Loucy (cell line): ENCODE measurements around the gene HPSE2.

ENCODE experiments used
- H2AFZ ChIP-seq: fragments of 200-600 bp; sonication (generic); 2 replicates; pipeline ENCODE4 v1.6.0; 2016; ENCODE audit warnings: antibody characterized with exemption, mild to moderate bottlenecking, low read length, moderate library complexity
- H3F3A ChIP-seq: fragments of 200-600 bp; 2 replicates; pipeline ENCODE4 v1.6.0; 2016; ENCODE audit warnings: antibody characterized with exemption, low read depth, mild to moderate bottlenecking
- H3K27me3 ChIP-seq: fragments of 200-600 bp; sonication (generic); 2 replicates; pipeline ENCODE4 v1.6.1; 2014; ENCODE audit warnings: low read length, mild to moderate bottlenecking; ENCODE audit not compliant: insufficient read depth, poor library complexity, severe bottlenecking
- H3K36me3 ChIP-seq: fragments of 200-600 bp; sonication (generic); 2 replicates; pipeline ENCODE4 v1.6.1; 2016; ENCODE audit warnings: low read length; ENCODE audit not compliant: insufficient read depth
- H3K4me1 ChIP-seq: fragments of 200-600 bp; sonication (generic); 2 replicates; pipeline ENCODE4 v1.5.1; 2014; ENCODE audit warnings: low read length, mild to moderate bottlenecking; ENCODE audit not compliant: insufficient read depth, poor library complexity, severe bottlenecking
- H3K4me2 ChIP-seq: fragments of 200-600 bp; sonication (generic); 2 replicates; pipeline ENCODE4 v1.6.0; 2014; ENCODE audit warnings: antibody characterized with exemption, low read length, low read depth, mild to moderate bottlenecking; ENCODE audit not compliant: poor library complexity, severe bottlenecking
- H3K4me3 ChIP-seq: fragments of 200-600 bp; sonication (generic); 2 replicates; pipeline ENCODE4 v1.5.1; 2014; ENCODE audit warnings: low read length, mild to moderate bottlenecking, mixed read lengths; ENCODE audit not compliant: poor library complexity, severe bottlenecking
- H3K79me2 ChIP-seq: fragments of 200-600 bp; sonication (generic); 2 replicates; pipeline ENCODE4 v1.6.1; 2014; ENCODE audit warnings: low read length; ENCODE audit not compliant: insufficient read depth
- H3K9ac ChIP-seq: fragments of 200-600 bp; sonication (generic); 2 replicates; pipeline ENCODE4 v1.6.0; 2014; ENCODE audit warnings: mild to moderate bottlenecking, low read depth, low read length, moderate library complexity; ENCODE audit not compliant: poor library complexity, severe bottlenecking
- H3K9me2 ChIP-seq: fragments of 200-600 bp; sonication (generic); replicated peaks from 2 replicates; pipeline ENCODE4 v1.6.1; 2016; ENCODE audit warnings: low read depth, low read length, mixed read lengths
- H3K9me3 ChIP-seq: fragments of 200-600 bp; sonication (generic); 2 replicates; pipeline ENCODE4 v1.6.1; 2014; ENCODE audit warnings: mild to moderate bottlenecking, antibody characterized with exemption, low read length, low read depth; ENCODE audit not compliant: insufficient read depth
- H4K20me1 ChIP-seq: fragments of 200-600 bp; sonication (generic); 2 replicates; pipeline ENCODE4 v1.6.0; 2014; ENCODE audit warnings: antibody characterized with exemption, low read length, mild to moderate bottlenecking; ENCODE audit not compliant: insufficient read depth, poor library complexity, severe bottlenecking
- CTCF ChIP-seq: fragments of 200-600 bp; sonication (generic); conservative IDR thresholded peaks from 2 replicates; pipeline ENCODE4 v1.5.1; 2014; ENCODE audit warnings: mild to moderate bottlenecking, antibody characterized with exemption, low read length
- EZH2phosphoT487 ChIP-seq: fragments of 200-600 bp; IDR thresholded peaks from 2 replicates; pipeline ENCODE4 v1.6.1; 2018; ENCODE audit warnings: antibody characterized with exemption, mild to moderate bottlenecking, moderate library complexity, borderline replicate concordance

The HPSE2 gene

GRCh38 chr10:98483658-98484057 lies 752.0 kb downstream of the HPSE2 start:
- Histone ChIP-seq H3K79me2 (no peaks in the 10 kb centered on the region), H3K9me3 (no peaks in the 10 kb centered on the region), H4K20me1 (no peaks in the 10 kb centered on the region), H3K36me3 (no peaks in the 10 kb centered on the region), H2AFZ (no peak overlapping the region), H3F3A (peaks cover 6% of the 10 kb centered on the region; the same call in 1 of the 2 replicates), H3K9ac (no peak overlapping the region), H3K27me3 (no peaks in the 10 kb centered on the region), H3K4me3 (no peak overlapping the region), H3K9me2 (no peaks in the 10 kb centered on the region), H3K4me2 (no peak overlapping the region), H3K4me1 (peaks cover 58% of the 10 kb centered on the region)
- TF ChIP-seq CTCF (no peak), EZH2phosphoT487 (no peak)

- peak overlapping the region; percentile 9 for H3K4me3 ChIP-seq
- no peak for TF ChIP-seq EZH2phosphoT487
- no peak for TF ChIP-seq CTCF
These were observed 753.6 kb downstream of the HPSE2 start for GRCh38 chr10:98482096-98482495.

GRCh38 chr10:98481404-98481945 lies 754.2 kb downstream of the HPSE2 start:
- H3K9me3 ChIP-seq: no peaks in the 10 kb centered on the region
- H3K9me2 ChIP-seq: no peaks in the 10 kb centered on the region
- no peak overlapping the region for H3K4me3 ChIP-seq
- H2AFZ ChIP-seq: 0 out of 2 replicates have a peak overlapping the region, but pooled peaks have one; percentile 0
- no peaks in the 10 kb centered on the region for H3K79me2 ChIP-seq
- H3K27me3 ChIP-seq: no peaks in the 10 kb centered on the region
- no peak for TF ChIP-seq CTCF
- no peak for TF ChIP-seq EZH2phosphoT487
- no peaks in the 10 kb centered on the region for H4K20me1 ChIP-seq
- no peaks in the 10 kb centered on the region for H3K36me3 ChIP-seq
- no peak overlapping the region for H3K9ac ChIP-seq
- peaks cover 6% of the 10 kb centered on the region; the same call in 1 of the 2 replicates for H3F3A ChIP-seq
- peaks cover 57% of the 10 kb centered on the region for H3K4me1 ChIP-seq
- no peak overlapping the region for H3K4me2 ChIP-seq

More at GRCh38 chr10:98482096-98482495, 753.6 kb downstream of the HPSE2 start:
- peak overlapping the region; percentile 55 for H2AFZ ChIP-seq
- H3K9ac ChIP-seq: peak overlapping the region; percentile 29
- H3F3A ChIP-seq: peaks cover 6% of the 10 kb centered on the region; the same call in 1 of the 2 replicates
- no peaks in the 10 kb centered on the region for H3K36me3 ChIP-seq
- no peaks in the 10 kb centered on the region for H4K20me1 ChIP-seq
- no peaks in the 10 kb centered on the region for H3K27me3 ChIP-seq
- peak overlapping the region; percentile 63 for H3K4me2 ChIP-seq
- H3K4me1 ChIP-seq: peaks cover 63% of the 10 kb centered on the region
- H3K9me2 ChIP-seq: no peaks in the 10 kb centered on the region
- no peaks in the 10 kb centered on the region for H3K79me2 ChIP-seq
- no peaks in the 10 kb centered on the region for H3K9me3 ChIP-seq
